Mucosa of descending colon (tissue), 3 donors: ENCODE measurements around the gene TNRC18. TPM values are rescaled to one million over a fixed set of nuclear protein-coding genes. Genes with fewer than 3 reads are reported as not detected.

Experiments used
- ATAC-seq: fragments of 200-7000 bp; cut with Tn5 transposase; one replicate; pipeline ENCODE4 v1.9.1; 2020; ENCODE audit warnings: mild to moderate bottlenecking, moderate library complexity
- DNase-seq, 3 donors: peaks; one replicate each; pipeline ENCODE4 v3.0.0-alpha.2; 2020
- H3K36me3 ChIP-seq: fragments of 200-600 bp; one replicate; pipeline ENCODE4 v1.8.0; 2021; ENCODE audit warnings: low read depth, mild to moderate bottlenecking
- H3K4me1 ChIP-seq: fragments of 200-600 bp; one replicate; pipeline ENCODE4 v1.8.0; 2021; ENCODE audit warnings: low read depth, mild to moderate bottlenecking
- H3K4me3 ChIP-seq: fragments of 200-600 bp; one replicate; pipeline ENCODE4 v1.8.0; 2021; ENCODE audit warnings: mild to moderate bottlenecking
- H3K9me3 ChIP-seq: fragments of 200-600 bp; one replicate; pipeline ENCODE4 v1.8.0; 2021; ENCODE audit warnings: mild to moderate bottlenecking
- CTCF ChIP-seq: fragments of 200-600 bp; IDR thresholded peaks from one replicate; pipeline ENCODE4 v1.8.0; 2022; ENCODE audit warnings: antibody characterized with exemption, mild to moderate bottlenecking
- intact Hi-C, 2 donors: fragments of 100-400 bp; cut with DNase I in 1 of 2; cut with micrococcal nuclease in 1 of 2; formaldehyde crosslinking; loops; one replicate each; pipeline versions ENCODE4 v1.11.0 to v1.11.1; 2022; cut with DNase I, micrococcal nuclease
- total RNA-seq, 3 donors: library from RNA; stranded (reverse); fragmentation: NEBNext Ultra II Directional in 2 of 3; extraction: Animal tissue kit (Norgen Biotek cat#: 25700) in 2 of 3; gene quantifications; one replicate each; pipeline versions ENCODE4 v1.2.1 to v1.2.4, GENCODE V29; 2021 to 2023
- donor health status: DM: no; HTN: no; CAD: no; lungs with moderate emphysema.
- donor health status: DM: no; HTN: no; CAD: no.
- donor health status: DM: no; HTN: yes; CAD: no.

TNRC18 gene
- total RNA-seq, 3 donors from 2014 or later = 94.0 to 170 (median 112) TPM

- Histone ChIP-seq H3K36me3 (no peaks in the 10 kb centered on the region), H3K4me3 (no peak overlapping the region), H3K4me1 (no peaks in the 10 kb centered on the region), H3K9me3 (no peaks in the 10 kb centered on the region)
- ATAC-seq (no peak), DNase-seq (no peak)
- TF ChIP-seq CTCF = no peak
- intact Hi-C loops = loop anchor here (10.0 kb wide), 2 partner anchors 94 to 224 kb away; no protein-coding TSS in a partner anchor
Measured at GRCh38 chr7:5458921-5459480, 35.4 kb upstream of the TNRC18 start.

GRCh38 chr7:5457245-5457735 is 33.7 kb upstream of the TNRC18 start:
- DNase-seq (no peak), ATAC-seq (no peak)
- intact Hi-C loops = loop anchor here (10.0 kb wide), 2 partner anchors 92 to 222 kb away; no protein-coding TSS in a partner anchor
- TF ChIP-seq CTCF = no peak
- Histone ChIP-seq H3K9me3 (no peaks in the 10 kb centered on the region), H3K4me3 (no peak overlapping the region), H3K36me3 (no peaks in the 10 kb centered on the region), H3K4me1 (no peaks in the 10 kb centered on the region)

- no peak for TF ChIP-seq CTCF
- intact Hi-C loops = loop anchor here (10.0 kb wide), 2 partner anchors 92 to 222 kb away; no protein-coding TSS in a partner anchor
- Histone ChIP-seq H3K9me3 (no peaks in the 10 kb centered on the region), H3K4me3 (no peak overlapping the region), H3K4me1 (no peaks in the 10 kb centered on the region), H3K36me3 (no peaks in the 10 kb centered on the region)
- ATAC-seq (no peak), DNase-seq (no peak)
Measured at GRCh38 chr7:5456409-5456808, 32.8 kb upstream of the TNRC18 start.

GRCh38 chr7:5455581-5456219 is 32.1 kb upstream of the TNRC18 start:
- ATAC-seq (no peak), DNase-seq (no peak)
- H3K36me3 ChIP-seq = no peaks in the 10 kb centered on the region
- intact Hi-C loops = loop anchor here (10.0 kb wide), 2 partner anchors 91 to 221 kb away; no protein-coding TSS in a partner anchor
- peaks cover 2% of the 10 kb centered on the region for H3K4me1 ChIP-seq
- TF ChIP-seq CTCF = no peak
- H3K9me3 ChIP-seq = no peaks in the 10 kb centered on the region
- H3K4me3 ChIP-seq = no peak overlapping the region

GRCh38 chr7:5455175-5455574 is 31.5 kb upstream of the TNRC18 start:
- no peak overlapping the region for H3K4me3 ChIP-seq
- H3K9me3 ChIP-seq = no peaks in the 10 kb centered on the region
- DNase-seq = no peak
- ATAC-seq = no peak
- no peak for TF ChIP-seq CTCF
- peaks cover 8% of the 10 kb centered on the region for H3K4me1 ChIP-seq
- intact Hi-C loops = loop anchor here (10.0 kb wide), 2 partner anchors 90 to 220 kb away; no protein-coding TSS in a partner anchor
- no peaks in the 10 kb centered on the region for H3K36me3 ChIP-seq
